Liver (tissue), 3 donors: ENCODE results near the gene MFSD1.

ENCODE experiments used
- EGR1 ChIP-seq, 2 donors: IDR thresholded peaks; 2 replicates each; pipeline ENCODE4 v1.6.1; 2016 to 2018; ENCODE audit warnings: antibody characterized with exemption in 2 of 2, low read depth in 2 of 2
- GABPA ChIP-seq, 2 donors: IDR thresholded peaks in 1 of 2; conservative IDR thresholded peaks in 1 of 2; 2 replicates each; pipeline ENCODE4 v1.6.1; 2016; ENCODE audit warnings: antibody characterized with exemption in 2 of 2, mild to moderate bottlenecking in 1 of 2, moderate library complexity in 1 of 2
- HNF4G ChIP-seq: IDR thresholded peaks from 2 replicates; pipeline ENCODE4 v1.6.1; 2016; ENCODE audit warnings: antibody characterized with exemption
- RAD21 ChIP-seq, 2 donors: IDR thresholded peaks; 2 replicates each; pipeline ENCODE4 v1.6.1; 2016; ENCODE audit warnings: antibody characterized with exemption in 2 of 2, mild to moderate bottlenecking in 2 of 2
- RXRA ChIP-seq, 2 donors: IDR thresholded peaks; 2 replicates each; pipeline ENCODE4 v1.6.1; 2017 to 2018; ENCODE audit warnings: antibody characterized with exemption in 2 of 2, mild to moderate bottlenecking in 1 of 2
- SP1 ChIP-seq: IDR thresholded peaks from 2 replicates; pipeline ENCODE4 v1.6.1; 2018; ENCODE audit warnings: antibody characterized with exemption, mild to moderate bottlenecking
- TAF1 ChIP-seq: conservative IDR thresholded peaks from 2 replicates; pipeline ENCODE4 v1.6.1; 2016; ENCODE audit warnings: antibody characterized with exemption, mild to moderate bottlenecking
- YY1 ChIP-seq: IDR thresholded peaks from 2 replicates; pipeline ENCODE4 v1.6.1; 2016; ENCODE audit warnings: antibody characterized with exemption, mild to moderate bottlenecking
- TF ChIP-seq, protein P1 (sequence below): fragments of 150-350 bp; IDR thresholded peaks from 2 replicates; pipeline ENCODE4 v1.5.1; 2017; ENCODE audit warnings: improper control_type of control experiment, low read depth, low read length; ENCODE audit not compliant: missing input control
- TF ChIP-seq, protein P2 (sequence below): IDR thresholded peaks from 2 replicates; pipeline ENCODE4 v1.6.1; 2016; ENCODE audit warnings: antibody characterized with exemption
- TF ChIP-seq, protein P3 (sequence below): IDR thresholded peaks from 2 replicates; pipeline ENCODE4 v1.6.1; 2016; ENCODE audit warnings: antibody characterized with exemption
- TF ChIP-seq, protein P4 (sequence below): IDR thresholded peaks from 2 replicates; pipeline ENCODE4 v1.6.1; 2016; ENCODE audit warnings: antibody characterized with exemption
- TF ChIP-seq, protein P5 (sequence below): IDR thresholded peaks from 2 replicates; pipeline ENCODE4 v1.6.1; 2016; ENCODE audit warnings: antibody characterized with exemption, mild to moderate bottlenecking
- donor health status: healthy.
- donor health status: healthy.

DNA sequence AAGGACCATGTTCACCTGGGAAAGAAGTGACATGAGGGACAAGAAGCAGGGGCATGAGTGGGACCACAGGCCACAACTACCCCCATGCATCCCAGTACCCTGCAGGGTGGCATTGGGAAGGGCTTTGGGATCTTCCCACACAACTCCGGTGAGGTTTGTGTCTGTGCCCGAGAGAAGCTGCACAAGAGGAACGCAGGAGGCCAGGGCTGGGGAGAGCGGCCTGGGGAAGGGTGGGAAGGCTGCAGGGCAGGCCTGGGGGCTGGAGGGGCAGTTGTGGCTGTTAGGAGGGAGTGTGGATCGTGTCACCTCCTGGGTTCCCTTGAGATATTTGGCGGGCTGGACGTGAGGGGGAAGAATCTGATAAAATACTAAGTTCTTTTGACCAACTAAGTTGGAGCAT lies 25.3 kb upstream of the MFSD1 start:
- no peak for TF ChIP-seq GABPA (IDR thresholded peaks at IDR 0.05 in 1 of 2, conservative IDR thresholded peaks at IDR 0.05 in 1 of 2)
- no peak for TF ChIP-seq YY1
- TF ChIP-seq, protein P1, sequence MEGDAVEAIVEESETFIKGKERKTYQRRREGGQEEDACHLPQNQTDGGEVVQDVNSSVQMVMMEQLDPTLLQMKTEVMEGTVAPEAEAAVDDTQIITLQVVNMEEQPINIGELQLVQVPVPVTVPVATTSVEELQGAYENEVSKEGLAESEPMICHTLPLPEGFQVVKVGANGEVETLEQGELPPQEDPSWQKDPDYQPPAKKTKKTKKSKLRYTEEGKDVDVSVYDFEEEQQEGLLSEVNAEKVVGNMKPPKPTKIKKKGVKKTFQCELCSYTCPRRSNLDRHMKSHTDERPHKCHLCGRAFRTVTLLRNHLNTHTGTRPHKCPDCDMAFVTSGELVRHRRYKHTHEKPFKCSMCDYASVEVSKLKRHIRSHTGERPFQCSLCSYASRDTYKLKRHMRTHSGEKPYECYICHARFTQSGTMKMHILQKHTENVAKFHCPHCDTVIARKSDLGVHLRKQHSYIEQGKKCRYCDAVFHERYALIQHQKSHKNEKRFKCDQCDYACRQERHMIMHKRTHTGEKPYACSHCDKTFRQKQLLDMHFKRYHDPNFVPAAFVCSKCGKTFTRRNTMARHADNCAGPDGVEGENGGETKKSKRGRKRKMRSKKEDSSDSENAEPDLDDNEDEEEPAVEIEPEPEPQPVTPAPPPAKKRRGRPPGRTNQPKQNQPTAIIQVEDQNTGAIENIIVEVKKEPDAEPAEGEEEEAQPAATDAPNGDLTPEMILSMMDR = no peak
- no peak for TF ChIP-seq RAD21 (IDR thresholded peaks at IDR 0.05)
- TF ChIP-seq HNF4G = no peak
- no peak for TF ChIP-seq RXRA (IDR thresholded peaks at IDR 0.05)
- TF ChIP-seq, protein P2, sequence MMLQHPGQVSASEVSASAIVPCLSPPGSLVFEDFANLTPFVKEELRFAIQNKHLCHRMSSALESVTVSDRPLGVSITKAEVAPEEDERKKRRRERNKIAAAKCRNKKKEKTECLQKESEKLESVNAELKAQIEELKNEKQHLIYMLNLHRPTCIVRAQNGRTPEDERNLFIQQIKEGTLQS = no peak
- no peak for TF ChIP-seq TAF1
- TF ChIP-seq EGR1 (IDR thresholded peaks at IDR 0.05; ENCODE audit: low read depth in 2 of 2) = no peak
- no peak for TF ChIP-seq SP1
- TF ChIP-seq, protein P3, sequence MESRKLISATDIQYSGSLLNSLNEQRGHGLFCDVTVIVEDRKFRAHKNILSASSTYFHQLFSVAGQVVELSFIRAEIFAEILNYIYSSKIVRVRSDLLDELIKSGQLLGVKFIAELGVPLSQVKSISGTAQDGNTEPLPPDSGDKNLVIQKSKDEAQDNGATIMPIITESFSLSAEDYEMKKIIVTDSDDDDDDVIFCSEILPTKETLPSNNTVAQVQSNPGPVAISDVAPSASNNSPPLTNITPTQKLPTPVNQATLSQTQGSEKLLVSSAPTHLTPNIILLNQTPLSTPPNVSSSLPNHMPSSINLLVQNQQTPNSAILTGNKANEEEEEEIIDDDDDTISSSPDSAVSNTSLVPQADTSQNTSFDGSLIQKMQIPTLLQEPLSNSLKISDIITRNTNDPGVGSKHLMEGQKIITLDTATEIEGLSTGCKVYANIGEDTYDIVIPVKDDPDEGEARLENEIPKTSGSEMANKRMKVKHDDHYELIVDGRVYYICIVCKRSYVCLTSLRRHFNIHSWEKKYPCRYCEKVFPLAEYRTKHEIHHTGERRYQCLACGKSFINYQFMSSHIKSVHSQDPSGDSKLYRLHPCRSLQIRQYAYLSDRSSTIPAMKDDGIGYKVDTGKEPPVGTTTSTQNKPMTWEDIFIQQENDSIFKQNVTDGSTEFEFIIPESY = no peak
- TF ChIP-seq, protein P4, sequence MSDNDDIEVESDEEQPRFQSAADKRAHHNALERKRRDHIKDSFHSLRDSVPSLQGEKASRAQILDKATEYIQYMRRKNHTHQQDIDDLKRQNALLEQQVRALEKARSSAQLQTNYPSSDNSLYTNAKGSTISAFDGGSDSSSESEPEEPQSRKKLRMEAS = no peak
- TF ChIP-seq, protein P5, sequence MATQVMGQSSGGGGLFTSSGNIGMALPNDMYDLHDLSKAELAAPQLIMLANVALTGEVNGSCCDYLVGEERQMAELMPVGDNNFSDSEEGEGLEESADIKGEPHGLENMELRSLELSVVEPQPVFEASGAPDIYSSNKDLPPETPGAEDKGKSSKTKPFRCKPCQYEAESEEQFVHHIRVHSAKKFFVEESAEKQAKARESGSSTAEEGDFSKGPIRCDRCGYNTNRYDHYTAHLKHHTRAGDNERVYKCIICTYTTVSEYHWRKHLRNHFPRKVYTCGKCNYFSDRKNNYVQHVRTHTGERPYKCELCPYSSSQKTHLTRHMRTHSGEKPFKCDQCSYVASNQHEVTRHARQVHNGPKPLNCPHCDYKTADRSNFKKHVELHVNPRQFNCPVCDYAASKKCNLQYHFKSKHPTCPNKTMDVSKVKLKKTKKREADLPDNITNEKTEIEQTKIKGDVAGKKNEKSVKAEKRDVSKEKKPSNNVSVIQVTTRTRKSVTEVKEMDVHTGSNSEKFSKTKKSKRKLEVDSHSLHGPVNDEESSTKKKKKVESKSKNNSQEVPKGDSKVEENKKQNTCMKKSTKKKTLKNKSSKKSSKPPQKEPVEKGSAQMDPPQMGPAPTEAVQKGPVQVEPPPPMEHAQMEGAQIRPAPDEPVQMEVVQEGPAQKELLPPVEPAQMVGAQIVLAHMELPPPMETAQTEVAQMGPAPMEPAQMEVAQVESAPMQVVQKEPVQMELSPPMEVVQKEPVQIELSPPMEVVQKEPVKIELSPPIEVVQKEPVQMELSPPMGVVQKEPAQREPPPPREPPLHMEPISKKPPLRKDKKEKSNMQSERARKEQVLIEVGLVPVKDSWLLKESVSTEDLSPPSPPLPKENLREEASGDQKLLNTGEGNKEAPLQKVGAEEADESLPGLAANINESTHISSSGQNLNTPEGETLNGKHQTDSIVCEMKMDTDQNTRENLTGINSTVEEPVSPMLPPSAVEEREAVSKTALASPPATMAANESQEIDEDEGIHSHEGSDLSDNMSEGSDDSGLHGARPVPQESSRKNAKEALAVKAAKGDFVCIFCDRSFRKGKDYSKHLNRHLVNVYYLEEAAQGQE = no peak
